Measurements from ENCODE around the gene CTBP2. TPM values are rescaled to one million over a fixed set of nuclear protein-coding genes. Genes with fewer than 3 reads are reported as not detected.
A peak's percentile ranks its signal among the peaks of the same experiment; 100 is the strongest.

The CTBP2 gene
- polyA plus RNA-seq, 6 donors from 2014 or later, result 0.11 to 2.1 (median 0.40) TPM; not detected in 1

DNA sequence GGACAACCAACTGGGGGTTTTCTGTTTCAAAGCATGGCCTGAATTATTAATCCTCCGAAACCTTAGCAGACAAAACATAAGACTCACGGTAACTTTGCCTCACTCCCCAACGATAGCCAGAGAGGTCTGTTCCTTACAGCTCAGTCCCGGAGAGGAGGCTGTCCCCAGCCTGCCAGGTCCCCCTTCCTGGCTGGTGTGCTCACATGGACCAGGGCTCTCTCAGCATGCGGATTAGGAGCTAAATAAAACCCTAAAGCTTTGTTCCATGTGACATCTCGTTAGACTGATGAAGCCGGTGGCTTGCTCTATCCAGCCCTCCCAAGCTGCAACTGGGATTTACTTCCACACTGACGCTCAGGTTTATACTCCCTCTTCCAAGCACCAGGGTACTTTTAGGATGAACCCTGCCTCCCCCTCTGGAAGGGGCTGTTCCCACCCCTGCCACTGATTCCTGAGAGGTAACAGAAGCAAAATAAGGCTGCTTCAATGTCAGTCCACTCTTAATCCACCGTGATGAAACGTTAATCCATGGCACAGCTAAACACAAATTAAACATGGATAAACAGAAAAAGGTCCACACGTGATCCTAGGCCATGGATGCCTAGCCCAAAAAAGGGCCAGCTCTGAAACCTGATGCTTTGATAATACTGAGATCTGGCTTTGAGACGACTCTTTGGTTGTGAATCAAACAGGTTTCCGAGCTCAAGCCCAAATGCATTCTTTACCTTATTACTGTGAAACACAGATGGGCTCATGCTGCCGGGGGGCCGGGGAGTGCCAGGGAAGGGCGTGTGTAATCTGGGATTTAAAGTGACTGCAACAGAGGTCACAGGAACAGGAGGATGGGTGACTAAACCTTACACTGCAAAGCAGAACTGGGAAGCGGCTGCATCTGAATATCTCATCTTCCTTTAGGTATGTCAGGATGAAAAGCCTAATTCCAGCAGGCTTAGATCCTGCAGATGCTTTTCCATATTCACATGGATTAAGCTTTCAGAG, 132.2 kb downstream of the CTBP2 start:
- peaks cover 0 to 1% (median 0%) of the 10 kb centered on the region in 7 donors for H3K9me3 Mint-ChIP-seq
- peaks cover 0 to 3% (median 0%) of the 10 kb centered on the region in 3 donors for H3K4me1 Mint-ChIP-seq
- H3K27ac Mint-ChIP-seq, result no peak overlapping the region
- H3K36me3 Mint-ChIP-seq, result no peaks in the 10 kb centered on the region
- H3K27me3 Mint-ChIP-seq, result peaks cover 0 to 9% (median 7%) of the 10 kb centered on the region in 3 donors
- DNase-seq (no peak), ATAC-seq (ENCODE audit: low read depth in 2 of 2) (no peak)
- peak overlapping the region in 1 of 8 donors; percentile 57 for H3K4me3 Mint-ChIP-seq

- Mint-ChIP-seq H3K4me3 (no peak overlapping the region), H3K27ac (no peak overlapping the region), H3K36me3 (no peaks in the 10 kb centered on the region), H3K4me1 (peaks cover 0 to under 1% (median 0%) of the 10 kb centered on the region in 3 donors), H3K27me3 (peaks cover 0 to 9% (median 3%) of the 10 kb centered on the region in 3 donors), H3K9me3 (peaks cover 0 to 1% (median 0%) of the 10 kb centered on the region in 7 donors)
- ATAC-seq (ENCODE audit: low read depth in 2 of 2) (no peak), DNase-seq (no peak)
Measured at GRCh38 chr10:125026974-125027735, 133.2 kb downstream of the CTBP2 start.

- Mint-ChIP-seq H3K9me3 (no peaks in the 10 kb centered on the region), H3K27ac (no peak overlapping the region), H3K27me3 (peaks cover 0 to 9% (median 0%) of the 10 kb centered on the region in 3 donors), H3K4me3 (no peak overlapping the region), H3K36me3 (no peaks in the 10 kb centered on the region), H3K4me1 (no peaks in the 10 kb centered on the region)
- no peak for DNase-seq
- no peak for ATAC-seq (ENCODE audit: low read depth in 2 of 2)
Measured at GRCh38 chr10:125026036-125026931, 134.1 kb downstream of the CTBP2 start.

- no peaks in the 10 kb centered on the region for H3K36me3 Mint-ChIP-seq
- H3K4me3 Mint-ChIP-seq, result no peak overlapping the region
- no peaks in the 10 kb centered on the region for H3K9me3 Mint-ChIP-seq
- H3K27me3 Mint-ChIP-seq, result peaks cover 0 to 9% (median 0%) of the 10 kb centered on the region in 3 donors
- ATAC-seq (ENCODE audit: low read depth in 2 of 2), result no peak
- no peaks in the 10 kb centered on the region for H3K4me1 Mint-ChIP-seq
- H3K27ac Mint-ChIP-seq, result no peak overlapping the region
- no peak for DNase-seq
Measured at GRCh38 chr10:125025341-125025740, 135.0 kb downstream of the CTBP2 start.

- no peaks in the 10 kb centered on the region for H3K4me1 Mint-ChIP-seq
- peaks cover 0 to under 1% of the 10 kb centered on the region in 2 donors for H3K36me3 Mint-ChIP-seq
- H3K4me3 Mint-ChIP-seq, result no peak overlapping the region
- H3K27ac Mint-ChIP-seq, result no peak overlapping the region
- DNase-seq, result no peak
- H3K9me3 Mint-ChIP-seq, result peaks cover 0 to 1% (median under 1%) of the 10 kb centered on the region in 7 donors
- peaks cover 0 to 3% (median 0%) of the 10 kb centered on the region in 3 donors for H3K27me3 Mint-ChIP-seq
- no peak for ATAC-seq (ENCODE audit: low read depth in 2 of 2)
Measured at GRCh38 chr10:125024497-125025234, 135.7 kb downstream of the CTBP2 start.

GRCh38 chr10:125023862-125024496, 136.4 kb downstream of the CTBP2 start:
- Mint-ChIP-seq H3K36me3 (peaks cover 0 to 6% of the 10 kb centered on the region in 2 donors), H3K4me3 (no peak overlapping the region), H3K27ac (no peak overlapping the region), H3K9me3 (peaks cover 0 to 7% (median 5%) of the 10 kb centered on the region in 7 donors), H3K4me1 (no peaks in the 10 kb centered on the region), H3K27me3 (peaks cover 0 to 3% (median 0%) of the 10 kb centered on the region in 3 donors)
- DNase-seq, result no peak
- no peak for ATAC-seq (ENCODE audit: low read depth in 2 of 2)

- Mint-ChIP-seq H3K27me3 (peaks cover 0 to 3% (median 0%) of the 10 kb centered on the region in 3 donors), H3K36me3 (peaks cover 0 to 6% of the 10 kb centered on the region in 2 donors), H3K9me3 (peaks cover 0 to 7% (median 5%) of the 10 kb centered on the region in 7 donors), H3K27ac (no peak overlapping the region), H3K4me3 (no peak overlapping the region), H3K4me1 (peaks cover 0 to 4% (median 0%) of the 10 kb centered on the region in 3 donors)
- ATAC-seq (ENCODE audit: low read depth in 2 of 2) (no peak), DNase-seq (no peak)
Measured at GRCh38 chr10:125023255-125023654, 137.1 kb downstream of the CTBP2 start.

DNA sequence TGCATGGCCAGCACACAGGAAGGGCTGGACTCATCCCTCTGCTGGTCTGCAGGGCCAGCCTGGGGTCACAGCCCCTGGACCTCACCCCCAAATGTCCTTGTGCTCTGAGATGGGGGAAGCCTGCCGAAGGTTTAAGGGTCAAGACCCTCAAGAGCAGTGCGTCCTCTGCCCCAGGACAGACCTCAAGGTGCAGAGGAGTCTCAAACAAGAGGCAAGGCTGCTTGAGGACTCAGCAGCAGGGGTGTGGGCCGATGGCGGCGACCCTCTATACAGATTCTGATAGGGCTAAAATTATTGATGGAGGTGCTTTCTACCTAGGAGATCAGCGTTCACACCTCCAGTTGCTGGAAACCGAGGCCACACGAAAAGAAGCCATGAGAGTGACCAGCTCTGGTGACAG, 137.7 kb downstream of the CTBP2 start:
- peaks cover 0 to 7% (median 5%) of the 10 kb centered on the region in 7 donors for H3K9me3 Mint-ChIP-seq
- DNase-seq, result no peak
- no peak for ATAC-seq (ENCODE audit: low read depth in 2 of 2)
- no peak overlapping the region for H3K4me3 Mint-ChIP-seq
- peaks cover 0 to 3% (median 0%) of the 10 kb centered on the region in 3 donors for H3K27me3 Mint-ChIP-seq
- peaks cover 0 to 6% of the 10 kb centered on the region in 2 donors for H3K36me3 Mint-ChIP-seq
- no peak overlapping the region for H3K27ac Mint-ChIP-seq
- peaks cover 0 to 5% (median 0%) of the 10 kb centered on the region in 3 donors for H3K4me1 Mint-ChIP-seq

DNA sequence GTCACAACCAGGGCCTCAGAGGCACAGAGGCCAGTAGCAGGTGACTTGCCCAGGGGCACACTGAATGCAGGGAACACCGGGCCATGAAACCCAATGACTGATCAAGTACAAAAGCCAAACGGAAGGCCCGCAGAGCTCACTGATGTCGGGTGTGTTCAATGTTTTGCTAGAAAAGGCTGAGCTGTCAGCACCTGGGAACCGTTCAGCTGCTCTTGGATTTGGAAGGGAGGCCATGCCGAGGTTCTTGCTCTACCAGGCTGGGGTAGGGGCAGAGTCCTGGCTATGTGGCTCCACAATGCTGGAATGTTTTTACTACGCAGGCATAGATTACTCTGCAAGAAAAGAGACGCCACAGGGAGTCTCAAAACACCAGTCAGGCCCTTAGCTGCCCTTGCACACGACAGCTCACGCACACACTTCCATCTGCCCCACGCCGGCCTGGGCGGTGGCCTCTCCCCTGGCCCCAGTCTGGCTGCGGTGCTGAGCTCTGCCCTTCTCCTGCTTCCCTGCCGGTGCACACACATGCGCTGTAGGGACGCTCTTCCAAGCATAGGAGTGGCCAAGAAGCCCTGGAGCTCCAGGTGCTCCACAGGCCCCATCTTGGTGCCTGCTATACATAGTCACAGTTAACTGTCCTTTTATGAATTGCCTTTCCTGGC, 138.5 kb downstream of the CTBP2 start:
- peaks cover 0 to 6% of the 10 kb centered on the region in 2 donors for H3K36me3 Mint-ChIP-seq
- DNase-seq (no peak), ATAC-seq (ENCODE audit: low read depth in 2 of 2) (no peak)
- peaks cover 0 to 3% (median 0%) of the 10 kb centered on the region in 3 donors for H3K27me3 Mint-ChIP-seq
- no peak overlapping the region for H3K4me3 Mint-ChIP-seq
- peaks cover 0 to 7% (median 5%) of the 10 kb centered on the region in 7 donors for H3K9me3 Mint-ChIP-seq
- H3K4me1 Mint-ChIP-seq, result peaks cover 0 to 5% (median 0%) of the 10 kb centered on the region in 3 donors
- no peak overlapping the region for H3K27ac Mint-ChIP-seq

- ATAC-seq (ENCODE audit: low read depth in 2 of 2) (no peak), DNase-seq (no peak)
- H3K4me1 Mint-ChIP-seq, result peaks cover 0 to 5% (median 0%) of the 10 kb centered on the region in 3 donors
- peaks cover 0 to 3% (median 0%) of the 10 kb centered on the region in 3 donors for H3K27me3 Mint-ChIP-seq
- peaks cover 0 to 7% (median 5%) of the 10 kb centered on the region in 7 donors for H3K9me3 Mint-ChIP-seq
- no peak overlapping the region for H3K4me3 Mint-ChIP-seq
- peaks cover 0 to 6% of the 10 kb centered on the region in 2 donors for H3K36me3 Mint-ChIP-seq
- no peak overlapping the region for H3K27ac Mint-ChIP-seq
Measured at GRCh38 chr10:125020871-125021270, 139.5 kb downstream of the CTBP2 start.

DNA sequence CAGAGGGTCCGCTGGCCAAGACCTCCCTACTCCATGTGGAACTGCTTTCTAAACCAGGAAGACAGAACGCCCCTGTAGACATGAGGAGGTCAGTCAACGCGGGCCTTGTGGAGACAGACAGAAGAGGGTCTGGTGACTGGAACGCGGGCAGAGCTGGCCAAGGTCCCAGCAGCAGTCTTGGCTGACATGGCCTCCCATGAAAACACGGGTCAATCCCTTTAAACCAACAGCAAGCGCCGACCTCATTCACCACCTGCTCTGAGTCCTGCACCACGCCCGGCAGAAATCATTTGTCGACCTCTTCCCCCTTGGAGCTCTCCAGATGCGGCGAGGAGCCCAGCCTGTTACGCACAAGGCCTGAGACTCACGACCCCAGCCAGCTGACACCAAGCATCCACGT, 140.0 kb downstream of the CTBP2 start:
- Mint-ChIP-seq H3K36me3 (peaks cover 0 to 6% of the 10 kb centered on the region in 2 donors), H3K4me1 (peaks cover 0 to 5% (median 0%) of the 10 kb centered on the region in 3 donors), H3K27me3 (peaks cover 0 to 3% (median 0%) of the 10 kb centered on the region in 3 donors), H3K27ac (no peak overlapping the region), H3K9me3 (peaks cover 0 to 7% (median 5%) of the 10 kb centered on the region in 7 donors), H3K4me3 (no peak overlapping the region)
- ATAC-seq (ENCODE audit: low read depth in 2 of 2), result no peak
- no peak for DNase-seq
